ENCODE results near the gene UBE2V1. TPM values are rescaled to one million over a fixed set of nuclear protein-coding genes. Genes with fewer than 3 reads are reported as not detected.

Gene UBE2V1
- total RNA-seq, 2 experiments from 2014 or later = 57.3 to 143 TPM

- Histone ChIP-seq H3K36me3 (ENCODE audit: insufficient read depth, low read length) (peaks cover 25% of the 10 kb centered on the region; the same call in 1 of the 2 replicates), H3K9me3 (ENCODE audit: low read length) (no peaks in the 10 kb centered on the region), H3K4me3 (ENCODE audit: low read depth, low read length, poor library complexity, severe bottlenecking) (no peak overlapping the region), H3K27ac (ENCODE audit: low read depth, low read length, poor library complexity, severe bottlenecking) (no peak overlapping the region), H3K4me1 (ENCODE audit: insufficient read depth, low read length, poor library complexity, severe bottlenecking) (peaks cover 11% of the 10 kb centered on the region), H3K79me2 (ENCODE audit: insufficient read depth, low read depth, low read length) (no peaks in the 10 kb centered on the region), H2AFZ (ENCODE audit: low read length) (no peak overlapping the region), H3K9me2 (ENCODE audit: insufficient read depth, low read length) (no peaks in the 10 kb centered on the region), H3K4me2 (ENCODE audit: low read length) (no peak overlapping the region), H4K20me1 (ENCODE audit: insufficient read depth, low read length) (no peaks in the 10 kb centered on the region)
- intact Hi-C loops (cut with micrococcal nuclease; ENCODE audit: unreplicated experiment) = no loop called here
- TF ChIP-seq EZH2phosphoT487 (IDR thresholded peaks at IDR 0.05; ENCODE audit: borderline replicate concordance, low read depth, low read length) = no peak
- no peak for TF ChIP-seq CTCF (conservative IDR thresholded peaks at IDR 0.05; ENCODE audit: low read length)
- BruUV-seq (replicated peaks) = no TSS peak
- POLR2A ChIA-PET = no interaction called here
- CTCF ChIA-PET (ENCODE audit: unreplicated experiment) = no interaction called here
- DNase-seq (ENCODE audit: low spot score) = no peak
Observed at GRCh38 chr20:50146214-50146613, 33.3 kb upstream of the UBE2V1 start.

- no TSS peak for BruUV-seq (replicated peaks)
- TF ChIP-seq CTCF (conservative IDR thresholded peaks at IDR 0.05; ENCODE audit: low read length) = no peak
- TF ChIP-seq EZH2phosphoT487 (IDR thresholded peaks at IDR 0.05; ENCODE audit: borderline replicate concordance, low read depth, low read length) = no peak
- Histone ChIP-seq H4K20me1 (ENCODE audit: insufficient read depth, low read length) (no peaks in the 10 kb centered on the region), H3K4me1 (ENCODE audit: insufficient read depth, low read length, poor library complexity, severe bottlenecking) (peaks cover 11% of the 10 kb centered on the region), H2AFZ (ENCODE audit: low read length) (no peak overlapping the region), H3K4me2 (ENCODE audit: low read length) (no peak overlapping the region), H3K79me2 (ENCODE audit: insufficient read depth, low read depth, low read length) (no peaks in the 10 kb centered on the region), H3K9me3 (ENCODE audit: low read length) (no peaks in the 10 kb centered on the region), H3K36me3 (ENCODE audit: insufficient read depth, low read length) (peaks cover 25% of the 10 kb centered on the region; the same call in 1 of the 2 replicates), H3K4me3 (ENCODE audit: low read depth, low read length, poor library complexity, severe bottlenecking) (no peak overlapping the region), H3K27ac (ENCODE audit: low read depth, low read length, poor library complexity, severe bottlenecking) (no peak overlapping the region), H3K9me2 (ENCODE audit: insufficient read depth, low read length) (no peaks in the 10 kb centered on the region)
- POLR2A ChIA-PET = interaction anchor here (0.8 kb wide), 1 partner anchor 229 kb away, joined by 3 read pairs; no protein-coding TSS in a partner anchor
- CTCF ChIA-PET (ENCODE audit: unreplicated experiment) = no interaction called here
- DNase-seq (ENCODE audit: low spot score) = no peak
- intact Hi-C loops (cut with micrococcal nuclease; ENCODE audit: unreplicated experiment) = no loop called here
Observed at GRCh38 chr20:50145566-50145965, 32.6 kb upstream of the UBE2V1 start.

- H2AFZ ChIP-seq (ENCODE audit: low read length) = no peak overlapping the region
- POLR2A ChIA-PET = interaction anchor here (1.4 kb wide), 1 partner anchor 10 kb away, joined by 3 read pairs; no protein-coding TSS in a partner anchor
- no peak overlapping the region for H3K27ac ChIP-seq (ENCODE audit: low read depth, low read length, poor library complexity, severe bottlenecking)
- no peaks in the 10 kb centered on the region for H4K20me1 ChIP-seq (ENCODE audit: insufficient read depth, low read length)
- peaks cover 25% of the 10 kb centered on the region; the same call in 1 of the 2 replicates for H3K36me3 ChIP-seq (ENCODE audit: insufficient read depth, low read length)
- H3K9me3 ChIP-seq (ENCODE audit: low read length) = no peaks in the 10 kb centered on the region
- H3K4me2 ChIP-seq (ENCODE audit: low read length) = no peak overlapping the region
- CTCF ChIA-PET (ENCODE audit: unreplicated experiment) = interaction anchor here (1.0 kb wide), 1 partner anchor 10 kb away, joined by 3 read pairs; no protein-coding TSS in a partner anchor
- intact Hi-C loops (cut with micrococcal nuclease; ENCODE audit: unreplicated experiment) = no loop called here
- DNase-seq (ENCODE audit: low spot score) = no peak
- peaks cover 11% of the 10 kb centered on the region for H3K4me1 ChIP-seq (ENCODE audit: insufficient read depth, low read length, poor library complexity, severe bottlenecking)
- BruUV-seq (replicated peaks) = no TSS peak
- no peaks in the 10 kb centered on the region for H3K79me2 ChIP-seq (ENCODE audit: insufficient read depth, low read depth, low read length)
- no peaks in the 10 kb centered on the region for H3K9me2 ChIP-seq (ENCODE audit: insufficient read depth, low read length)
- TF ChIP-seq EZH2phosphoT487 (IDR thresholded peaks at IDR 0.05; ENCODE audit: borderline replicate concordance, low read depth, low read length) (no peak), CTCF (conservative IDR thresholded peaks at IDR 0.05; ENCODE audit: low read length) (no peak)
- H3K4me3 ChIP-seq (ENCODE audit: low read depth, low read length, poor library complexity, severe bottlenecking) = no peak overlapping the region
Observed at GRCh38 chr20:50144362-50144761, 31.4 kb upstream of the UBE2V1 start.
